HG02798 (cell line): ENCODE results near the gene PRDM7.
A peak's percentile ranks its signal among the peaks of the same experiment; 100 is the strongest.

Experiments used
- ATAC-seq: cut with Tn5 transposase; IDR thresholded peaks from one replicate; pipeline ENCODE4 v1.9.1; 2021; ENCODE audit warnings: mild to moderate bottlenecking; ENCODE audit not compliant: unreplicated experiment, poor library complexity

Gene PRDM7

GRCh38 chr16:90041896-90042473 lies 35.1 kb downstream of the PRDM7 start:
- no peak for ATAC-seq

GRCh38 chr16:90040152-90041023 lies 36.7 kb downstream of the PRDM7 start:
- no peak for ATAC-seq

- no peak for ATAC-seq
These were observed 39.9 kb downstream of the PRDM7 start for GRCh38 chr16:90037276-90037675.

GRCh38 chr16:90035902-90036301 lies 41.2 kb downstream of the PRDM7 start:
- ATAC-seq = no peak

- ATAC-seq = no peak
These were observed 42.6 kb downstream of the PRDM7 start for GRCh38 chr16:90034504-90034903.

- no peak for ATAC-seq
These were observed 43.7 kb downstream of the PRDM7 start for GRCh38 chr16:90033387-90033786.

GRCh38 chr16:90032674-90033331 lies 44.3 kb downstream of the PRDM7 start:
- ATAC-seq = no peak

GRCh38 chr16:90031931-90032673 lies 45.0 kb downstream of the PRDM7 start:
- ATAC-seq = no peak

GRCh38 chr16:90031186-90031930 lies 45.8 kb downstream of the PRDM7 start:
- no peak for ATAC-seq

GRCh38 chr16:90028985-90029384 lies 48.1 kb downstream of the PRDM7 start:
- no peak for ATAC-seq

GRCh38 chr16:90027611-90028010 lies 49.5 kb downstream of the PRDM7 start:
- no peak for ATAC-seq

GRCh38 chr16:90026135-90026534 lies 51.0 kb downstream of the PRDM7 start:
- no peak for ATAC-seq

GRCh38 chr16:90023078-90023447 lies 54.1 kb downstream of the PRDM7 start:
- no peak for ATAC-seq

- ATAC-seq = peak; percentile 67
These were observed 54.7 kb downstream of the PRDM7 start for GRCh38 chr16:90022209-90023077.

GRCh38 chr16:90020838-90021382 lies 56.2 kb downstream of the PRDM7 start:
- no peak for ATAC-seq

GRCh38 chr16:90020260-90020837 lies 56.8 kb downstream of the PRDM7 start:
- no peak for ATAC-seq

- ATAC-seq = peak; percentile 54
These were observed 57.4 kb downstream of the PRDM7 start for GRCh38 chr16:90019543-90020259.
